ENCODE results near the gene BCL7A.
"Not testable (repeated sequence)": the region's sequence is repeated elsewhere in the genome, so short reads cannot be mapped to it uniquely, and the experiment has no call there.

Gene BCL7A

GRCh38 chr12:122021822-122022392, at the start of gene BCL7A:
TSS of gene BCL7A (plus strand) at chr12:122021884. CDS start at chr12:122022092, 208 bp downstream.
- peak; percentile 43 for DNase-seq

- DNase-seq: no peak
These were observed 47.4 kb upstream of the BCL7A start for GRCh38 chr12:121974026-121974985.

DNA sequence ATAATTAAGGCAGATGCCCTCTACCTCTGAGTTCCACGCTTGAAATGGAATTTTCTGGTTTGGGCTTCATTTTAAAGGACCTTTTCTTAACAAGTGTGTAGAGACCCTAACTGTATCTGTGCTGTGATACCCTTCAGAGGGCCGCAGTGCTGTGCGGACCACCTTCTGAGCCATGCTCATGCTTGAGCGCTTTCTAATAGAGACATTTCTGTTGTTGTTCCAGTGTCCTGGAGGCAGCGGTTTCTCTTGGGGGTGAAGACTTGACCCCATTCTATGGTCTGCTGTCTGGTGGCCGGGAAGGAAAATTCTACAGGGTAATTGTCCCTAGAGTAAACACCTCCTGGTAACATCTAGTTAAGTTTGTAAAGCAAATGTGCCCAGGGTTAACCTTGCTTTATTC, 46.7 kb upstream of the BCL7A start:
- DNase-seq: no peak

DNA sequence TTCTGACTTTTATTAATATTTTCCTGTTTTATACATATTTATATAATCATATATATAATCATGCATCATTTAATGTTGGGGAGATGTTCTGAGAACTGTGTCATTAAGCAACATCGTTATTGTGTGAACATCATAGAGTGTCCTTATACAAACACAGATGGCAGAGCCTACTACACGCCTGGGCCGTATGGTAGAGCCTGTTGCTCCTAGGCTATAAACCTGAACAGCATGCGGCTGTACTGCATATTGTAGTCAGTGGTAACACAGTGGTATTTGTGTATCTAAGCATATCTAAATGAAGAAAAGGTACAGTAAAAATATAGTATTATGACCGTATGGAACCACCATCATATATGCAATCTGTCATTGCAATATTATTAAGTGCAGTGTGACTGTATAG, 44.7 kb upstream of the BCL7A start:
- DNase-seq: no peak

GRCh38 chr12:121980191-121980891, 41.3 kb upstream of the BCL7A start:
- no peak for DNase-seq

- no peak for DNase-seq
These were observed 40.8 kb upstream of the BCL7A start for GRCh38 chr12:121980892-121981272.

GRCh38 chr12:121981456-121981855, 40.2 kb upstream of the BCL7A start:
- no peak for DNase-seq

DNA sequence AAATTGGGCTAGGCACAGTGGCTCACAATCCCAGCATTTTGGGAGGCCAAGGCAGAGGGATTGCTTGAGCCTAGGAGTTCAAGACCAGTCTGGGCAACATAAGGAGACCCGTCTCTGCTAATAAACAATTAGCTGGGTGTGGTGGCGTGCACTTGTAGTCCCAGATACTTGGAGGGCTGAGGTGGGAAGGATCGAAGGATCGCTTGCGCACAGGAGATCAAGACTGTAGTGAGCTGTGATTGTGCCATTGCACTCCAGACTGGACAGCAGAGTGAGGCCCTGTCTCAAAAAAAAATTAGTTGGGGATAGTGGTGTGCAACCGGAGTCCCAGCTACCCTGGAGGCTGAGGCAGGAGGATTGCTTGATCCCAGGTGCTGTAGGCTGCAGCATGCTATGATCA, 38.7 kb upstream of the BCL7A start:
- DNase-seq: no peak

GRCh38 chr12:121983536-121984210, 38.0 kb upstream of the BCL7A start:
- DNase-seq: no peak

DNA sequence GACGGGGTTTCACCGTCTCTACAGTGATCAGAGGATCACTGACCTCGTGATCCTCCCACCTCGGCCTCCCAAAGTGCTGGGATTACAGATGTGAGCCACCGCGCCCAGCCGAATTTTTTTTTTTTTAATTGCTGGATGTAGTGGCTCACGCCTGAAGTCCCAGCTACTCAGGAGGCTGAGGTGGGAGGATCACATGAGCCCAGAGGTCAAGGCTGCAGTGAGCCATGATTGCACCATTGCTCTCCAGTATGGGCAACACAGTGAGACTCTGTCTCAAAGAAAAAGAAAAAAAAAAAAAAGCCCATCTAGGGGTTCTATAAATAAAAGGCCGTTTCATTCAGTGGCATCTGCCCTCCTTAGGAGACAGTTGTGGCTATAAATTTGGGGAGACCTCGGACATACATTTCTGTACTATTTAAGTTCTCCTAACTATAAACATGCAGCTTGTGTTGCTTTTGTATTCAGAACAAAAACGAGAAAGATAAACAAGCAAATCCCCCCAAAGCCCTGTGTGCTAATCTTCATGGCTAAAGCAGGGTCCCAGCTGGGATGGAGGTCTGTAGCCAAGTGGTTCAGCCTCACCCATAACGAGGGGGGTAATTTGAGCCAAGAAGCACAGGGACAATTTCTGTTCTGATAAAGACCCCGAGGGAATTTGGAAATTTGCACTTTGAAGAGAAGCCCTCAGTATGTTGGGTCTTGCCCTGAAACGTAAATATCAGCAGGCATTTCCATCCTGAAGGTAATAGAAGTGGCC, 35.0 kb upstream of the BCL7A start:
- DNase-seq: no peak

DNA sequence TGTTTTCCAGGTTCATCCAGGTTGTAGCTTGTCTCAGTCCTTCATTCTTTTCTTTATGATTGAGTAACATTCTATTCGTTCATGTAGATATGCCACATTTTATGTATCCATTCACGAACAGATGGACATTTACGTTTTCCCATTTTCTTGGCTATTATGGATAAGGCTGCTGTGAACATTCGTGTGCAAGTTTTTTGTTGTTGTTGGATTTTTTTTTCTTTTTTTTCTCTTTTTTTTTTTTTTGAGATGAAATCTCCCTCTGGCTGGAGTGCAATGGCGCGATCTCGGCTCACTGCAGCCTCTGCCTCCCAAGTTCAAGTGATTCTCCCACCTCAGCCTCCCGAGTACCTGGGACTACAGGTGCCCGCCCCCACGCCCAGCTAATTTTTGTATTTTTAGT, 33.2 kb upstream of the BCL7A start:
- not testable (repeated sequence) for DNase-seq

- DNase-seq: no peak
These were observed 32.2 kb upstream of the BCL7A start for GRCh38 chr12:121989276-121990113.

GRCh38 chr12:121990114-121990647, 31.5 kb upstream of the BCL7A start:
- no peak for DNase-seq

DNA sequence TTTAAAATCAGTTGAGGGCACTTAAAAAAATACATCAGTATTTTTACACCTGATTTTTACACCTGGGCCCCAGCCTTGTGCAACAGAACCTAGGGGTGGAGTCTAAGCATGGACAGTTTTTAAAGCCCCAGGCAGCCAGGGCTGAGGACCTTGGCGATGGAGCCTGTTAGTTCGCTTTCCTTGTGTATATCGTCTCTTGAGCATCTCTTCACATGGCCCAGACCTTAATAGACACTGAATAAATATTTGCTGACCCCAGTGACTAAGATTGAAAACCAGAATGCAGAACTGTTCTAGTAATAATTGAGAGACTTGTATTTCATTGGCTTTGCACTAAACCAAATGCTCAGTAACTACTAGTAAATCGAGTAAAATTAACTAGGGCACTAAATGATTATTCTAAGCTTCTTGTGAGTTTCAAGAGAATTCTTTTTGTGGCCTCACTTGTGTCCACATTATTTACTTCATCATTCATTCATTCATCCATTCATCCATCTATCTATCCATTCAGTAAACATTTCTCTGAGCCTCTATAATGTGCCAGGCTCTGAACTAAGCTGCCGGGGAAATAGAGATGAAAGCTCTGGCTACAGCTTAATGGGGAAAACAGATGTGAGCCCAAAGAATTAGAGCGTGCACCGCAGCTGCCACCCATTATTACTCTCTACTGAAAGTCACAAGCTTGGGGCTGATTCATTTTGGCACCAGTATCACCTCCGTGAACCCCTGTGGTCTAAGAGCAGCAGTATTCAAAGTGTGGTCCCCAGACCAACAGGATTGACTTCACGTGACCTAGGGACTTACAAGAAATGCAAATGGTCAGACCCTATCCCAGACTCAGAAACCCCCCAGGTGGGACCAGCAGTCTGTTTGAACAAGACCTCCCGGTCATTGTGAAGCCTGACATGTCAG, 30.7 kb upstream of the BCL7A start:
- no peak for DNase-seq

DNA sequence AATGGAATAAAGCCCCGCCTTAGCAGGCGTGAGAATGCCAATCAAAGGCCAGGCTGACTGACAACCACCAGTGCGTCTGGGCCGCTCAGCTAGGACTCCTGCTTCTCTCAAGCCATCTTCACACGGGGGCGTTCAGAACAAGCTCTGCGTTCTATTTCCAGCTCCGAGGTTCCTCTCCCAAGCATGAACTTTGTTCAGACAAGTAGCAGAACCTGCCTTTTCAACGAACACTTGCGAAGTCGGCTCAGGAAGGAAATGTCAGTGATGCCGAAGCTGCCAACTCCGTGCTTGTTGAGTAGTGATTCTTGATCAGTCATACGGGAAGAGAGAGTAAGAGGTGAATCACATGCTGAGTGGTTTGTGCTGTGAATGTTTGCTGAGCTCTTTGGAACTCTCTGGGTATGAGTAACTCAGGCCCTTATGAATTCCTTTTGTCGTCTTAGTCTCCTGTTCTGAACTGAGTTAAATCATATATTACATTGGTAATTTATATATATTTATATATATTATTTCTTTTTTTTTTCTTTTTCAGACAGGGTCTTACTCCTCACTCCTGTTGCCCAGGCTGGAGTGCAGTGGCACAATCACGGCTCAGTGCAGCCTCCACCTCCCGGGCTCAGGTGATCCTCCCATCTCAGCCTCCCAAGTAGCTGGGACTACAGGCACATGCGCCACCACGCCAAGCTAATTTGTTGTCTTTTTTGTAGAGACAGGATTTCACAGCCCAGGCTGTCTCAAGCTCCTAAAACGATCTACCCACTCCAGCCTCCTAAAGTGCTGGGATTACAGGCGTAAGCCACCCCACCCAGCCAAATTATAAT, 29.4 kb upstream of the BCL7A start:
- peak; percentile 50 for DNase-seq

DNA sequence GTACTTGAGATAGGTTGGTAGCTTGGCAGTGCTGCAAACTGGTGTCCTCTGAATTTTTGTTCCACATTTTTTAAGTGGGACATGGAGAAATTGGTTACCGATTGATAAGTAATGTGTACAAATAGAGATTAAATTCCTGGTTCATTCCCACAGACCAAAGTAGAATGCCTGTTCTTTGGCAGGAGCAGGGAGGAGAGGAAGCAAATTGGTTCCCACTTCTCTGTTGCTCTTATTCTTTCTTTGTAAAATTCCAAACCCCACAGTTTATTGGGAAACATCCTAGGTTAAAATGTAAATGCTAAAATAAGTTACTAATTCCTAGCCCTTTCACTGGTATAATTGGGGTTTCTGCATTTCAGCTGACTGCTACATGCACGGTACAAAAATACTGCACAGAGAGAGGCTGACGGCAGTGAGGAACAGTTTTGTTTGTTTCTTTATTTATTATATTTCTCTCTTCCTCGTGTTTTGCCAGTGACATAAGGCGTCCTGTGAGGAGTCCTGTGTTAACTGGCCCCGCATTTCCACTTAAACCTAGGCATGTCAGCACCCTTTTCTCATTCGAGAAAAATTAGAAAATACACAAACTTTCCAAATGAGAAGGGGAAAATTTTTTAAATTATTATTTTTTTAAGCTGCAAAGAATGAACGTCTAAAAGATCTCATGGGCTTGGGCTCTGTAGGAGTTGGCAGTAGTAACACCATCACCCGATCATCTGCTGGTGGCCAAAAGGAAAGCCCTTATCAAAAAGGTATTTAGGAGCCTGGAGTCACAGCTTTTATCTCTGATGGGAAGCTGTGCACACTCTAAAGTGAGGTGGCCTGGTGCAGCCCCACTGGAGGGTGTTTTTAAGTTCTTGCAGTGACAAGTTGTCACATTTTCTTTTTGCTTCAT, 25.4 kb upstream of the BCL7A start:
- no peak for DNase-seq

- DNase-seq: no peak
These were observed 24.6 kb upstream of the BCL7A start for GRCh38 chr12:121996945-121997612.

All from activated CD4-positive, CD25-positive, alpha-beta regulatory T cell treated with anti-CD3 and anti-CD28 coated beads, Interleukin-2, amount 50 U/mL, for 72 hours (primary cell).